Ovary (tissue), 3 donors: ENCODE results near the gene NPFFR2.

ENCODE experiments used
- POLR2A ChIP-seq: fragments of 450-650 bp; IDR thresholded peaks from one replicate; pipeline ENCODE4 v1.6.1; 2017; ENCODE audit warnings: antibody characterized with exemption, mild to moderate bottlenecking, moderate library complexity
- TF ChIP-seq, protein P1 (sequence below), 3 donors: fragments of 450-650 bp in 2 of 3; fragments of 200-600 bp in 1 of 3; IDR thresholded peaks; one replicate each; pipeline versions ENCODE4 v1.5.1 to v1.8.0; 2016 to 2022; ENCODE audit warnings: antibody characterized with exemption in 3 of 3, mild to moderate bottlenecking in 1 of 3
- donor health status: DM: no; HTN: no; CAD: no.

DNA sequence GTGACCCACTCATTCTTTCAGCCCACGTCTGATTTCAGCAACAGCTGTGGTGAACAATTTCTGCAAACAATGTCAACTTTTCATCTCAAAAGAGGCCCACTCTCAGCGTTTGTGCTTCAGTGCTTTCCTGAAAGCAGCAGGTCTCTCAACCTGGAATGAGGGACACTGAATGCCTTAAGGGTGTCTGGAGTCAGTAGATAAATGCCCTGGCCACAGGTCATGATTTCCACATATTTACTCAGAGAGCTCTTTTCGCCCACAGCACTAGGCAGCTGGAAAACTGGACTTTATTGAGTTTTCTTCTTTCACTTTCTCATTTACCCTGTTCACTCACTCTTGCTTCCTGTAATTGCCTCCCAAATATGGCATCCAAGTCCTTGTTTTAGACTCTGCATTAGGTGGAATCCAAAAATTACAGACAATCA is 52.8 kb downstream of the NPFFR2 start:
- TF ChIP-seq, protein P1, sequence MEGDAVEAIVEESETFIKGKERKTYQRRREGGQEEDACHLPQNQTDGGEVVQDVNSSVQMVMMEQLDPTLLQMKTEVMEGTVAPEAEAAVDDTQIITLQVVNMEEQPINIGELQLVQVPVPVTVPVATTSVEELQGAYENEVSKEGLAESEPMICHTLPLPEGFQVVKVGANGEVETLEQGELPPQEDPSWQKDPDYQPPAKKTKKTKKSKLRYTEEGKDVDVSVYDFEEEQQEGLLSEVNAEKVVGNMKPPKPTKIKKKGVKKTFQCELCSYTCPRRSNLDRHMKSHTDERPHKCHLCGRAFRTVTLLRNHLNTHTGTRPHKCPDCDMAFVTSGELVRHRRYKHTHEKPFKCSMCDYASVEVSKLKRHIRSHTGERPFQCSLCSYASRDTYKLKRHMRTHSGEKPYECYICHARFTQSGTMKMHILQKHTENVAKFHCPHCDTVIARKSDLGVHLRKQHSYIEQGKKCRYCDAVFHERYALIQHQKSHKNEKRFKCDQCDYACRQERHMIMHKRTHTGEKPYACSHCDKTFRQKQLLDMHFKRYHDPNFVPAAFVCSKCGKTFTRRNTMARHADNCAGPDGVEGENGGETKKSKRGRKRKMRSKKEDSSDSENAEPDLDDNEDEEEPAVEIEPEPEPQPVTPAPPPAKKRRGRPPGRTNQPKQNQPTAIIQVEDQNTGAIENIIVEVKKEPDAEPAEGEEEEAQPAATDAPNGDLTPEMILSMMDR (IDR thresholded peaks at IDR 0.05): no peak
- TF ChIP-seq POLR2A: no peak
